HepG2 (cell line): Measurements from ENCODE around the gene SS18L1. TPM values are rescaled to one million over a fixed set of nuclear protein-coding genes. Genes with fewer than 3 reads are reported as not detected.

Experiments
- ATAC-seq: fragments of 200-7000 bp; cut with Tn5 transposase; 3 replicates; pipeline ENCODE4 v1.9.1; 2020; ENCODE audit warnings: mild to moderate bottlenecking, moderate library complexity
- BruUV-seq: library from RNA; stranded (reverse); fragments of 400-500 nt; replicated peaks from 2 replicates; lab custom pipeline; 2021; lab: Mats Ljungman, UMichigan
- CTCF ChIA-PET: fragments of 300-600 bp; formaldehyde crosslinking; extraction: SDS; loops from one replicate; lab custom pipeline; 2021; ENCODE audit warnings: low total read pairs, inconsistent platforms, low intra/inter-chr PET ratio; lab: Yijun Ruan, JAX
- POLR2A ChIA-PET: fragments of 350-600 bp; sonication (Branson Sonifier 250); formaldehyde crosslinking; loops from one replicate; lab custom pipeline; 2020; ENCODE audit warnings: antibody characterized with exemption, inconsistent platforms; lab: Yijun Ruan, JAX
- DNase-seq: peaks from one replicate; pipeline ENCODE4 v3.0.0-alpha.2; 2015; ENCODE audit warnings: low spot score
- FAIRE-seq: peaks from 3 replicates; lab custom pipeline; 2011; peaks lifted over from hg19 to GRCh38; lab: Jason Lieb, UNC
- H2AFZ ChIP-seq: one replicate; pipeline ENCODE4 v1.6.1; 2011; ENCODE audit warnings: low read length, inconsistent platforms
- H3K27ac ChIP-seq: fragments of 300-600 bp; 3 replicates; pipeline ENCODE4 v1.8.0; 2011; ENCODE audit warnings: mixed run types, mild to moderate bottlenecking, mixed read lengths, low read length, inconsistent platforms; ENCODE audit not compliant: insufficient read depth; ENCODE audit errors: extremely low read length
- H3K27me3 ChIP-seq, 2 experiments: fragments of 200-600 bp in 1 of 2; 2 replicates in 1 of 2; 3 replicates in 1 of 2; pipeline versions ENCODE4 v1.6.0 to v1.8.0; 2011; ENCODE audit warnings: low read length in 2 of 2, mild to moderate bottlenecking in 2 of 2, moderate library complexity in 2 of 2, inconsistent platforms in 1 of 2; ENCODE audit not compliant: insufficient read depth in 2 of 2, control insufficient read depth in 1 of 2
- H3K36me3 ChIP-seq, 2 experiments: fragments of 200-600 bp in 1 of 2; replicated peaks in 1 of 2; 2 replicates in 1 of 2; 3 replicates in 1 of 2; pipeline versions ENCODE4 v1.5.1 to v1.8.0; 2011; ENCODE audit warnings: low read length in 2 of 2, inconsistent platforms in 1 of 2; ENCODE audit not compliant: insufficient read depth in 2 of 2, control insufficient read depth in 1 of 2
- H3K4me1 ChIP-seq: 2 replicates; pipeline ENCODE4 v1.5.1; 2012; ENCODE audit warnings: low read length, inconsistent platforms; ENCODE audit not compliant: insufficient read depth
- H3K4me2 ChIP-seq: 2 replicates; pipeline ENCODE4 v1.6.0; 2011; ENCODE audit warnings: low read depth, low read length, inconsistent platforms
- H3K4me3 ChIP-seq, 3 experiments: fragments of 200-600 bp in 1 of 3; sonication (generic), shearing (Covaris generic) in 1 of 3; replicated peaks in 1 of 3; 2 replicates each; pipeline ENCODE4 v1.5.1; 2011 to 2016; ENCODE audit warnings: low read length in 3 of 3, inconsistent platforms in 2 of 3, low read depth in 2 of 3, mild to moderate bottlenecking in 2 of 3, control low read depth in 1 of 3, mixed read lengths in 1 of 3; ENCODE audit not compliant: insufficient read depth in 1 of 3
- H3K79me2 ChIP-seq: one replicate; pipeline ENCODE4 v1.6.1; 2011; ENCODE audit warnings: low read length, inconsistent platforms; ENCODE audit not compliant: insufficient read depth
- H3K9ac ChIP-seq: 2 replicates; pipeline ENCODE4 v1.6.0; 2011; ENCODE audit warnings: mild to moderate bottlenecking, low read depth, low read length, inconsistent platforms; ENCODE audit not compliant: insufficient read depth
- H3K9me3 ChIP-seq: 2 replicates; pipeline ENCODE4 v1.5.1; 2012; ENCODE audit warnings: mild to moderate bottlenecking, low read length
- H4K20me1 ChIP-seq: 2 replicates; pipeline ENCODE4 v1.6.0; 2011; ENCODE audit warnings: inconsistent platforms, mild to moderate bottlenecking, low read length, moderate library complexity; ENCODE audit not compliant: insufficient read depth
- AGO2 ChIP-seq: fragments of 200-400 bp; formaldehyde crosslinking; optimal IDR thresholded peaks from 2 replicates; pipeline ENCODE3; 2017; ENCODE audit warnings: mild to moderate bottlenecking, low read depth, low read length, moderate library complexity
- DNMT1 ChIP-seq: sonication (generic); formaldehyde crosslinking; IDR thresholded peaks from 2 replicates; pipeline ENCODE4 v1.5.1; 2020; ENCODE audit warnings: mild to moderate bottlenecking, missing genetic modification reagents
- DR1 ChIP-seq: sonication (generic); formaldehyde crosslinking; IDR thresholded peaks from 2 replicates; pipeline ENCODE4 v1.8.0; 2021; ENCODE audit warnings: mild to moderate bottlenecking, missing genetic modification reagents, inconsistent platforms
- HIVEP1 ChIP-seq: sonication (generic); formaldehyde crosslinking; IDR thresholded peaks from 2 replicates; pipeline ENCODE4 v1.4.0; 2020; ENCODE audit warnings: mild to moderate bottlenecking, missing genetic modification reagents
- HNRNPLL ChIP-seq: fragments of 200-400 bp; formaldehyde crosslinking; IDR thresholded peaks from 2 replicates; pipeline ENCODE4 v1.6.1; 2017; ENCODE audit warnings: mild to moderate bottlenecking, low read depth, low read length; ENCODE audit not compliant: poor library complexity, severe bottlenecking
- KDM5B ChIP-seq: sonication (generic); formaldehyde crosslinking; IDR thresholded peaks from 2 replicates; pipeline ENCODE4 v1.4.0; 2020; ENCODE audit warnings: missing genetic modification reagents, mild to moderate bottlenecking, borderline replicate concordance
- LCORL ChIP-seq, 2 experiments: fragments of 450-650 bp in 1 of 2; sonication (generic) in 1 of 2; formaldehyde crosslinking in 1 of 2; IDR thresholded peaks; 2 replicates each; pipeline versions ENCODE4 v1.5.0 to v1.6.1; 2017 to 2020; ENCODE audit warnings: antibody characterized with exemption in 1 of 2, missing genetic modification reagents in 1 of 2
- NR0B2 ChIP-seq: sonication (generic); formaldehyde crosslinking; IDR thresholded peaks from 2 replicates; pipeline ENCODE4 v1.4.0; 2020; ENCODE audit warnings: mild to moderate bottlenecking, missing genetic modification reagents
- RBM22 ChIP-seq: fragments of 200-400 bp; formaldehyde crosslinking; optimal IDR thresholded peaks from 2 replicates; pipeline ENCODE3; 2017; ENCODE audit warnings: mild to moderate bottlenecking, low read length, moderate library complexity
- SRSF9 ChIP-seq: fragments of 200-400 bp; formaldehyde crosslinking; IDR thresholded peaks from 2 replicates; pipeline ENCODE4 v1.6.1; 2018; ENCODE audit warnings: borderline replicate concordance, mild to moderate bottlenecking, low read depth, low read length; ENCODE audit not compliant: insufficient read depth, poor library complexity, severe bottlenecking
- ZBTB38 ChIP-seq: sonication (generic); formaldehyde crosslinking; IDR thresholded peaks from 2 replicates; pipeline ENCODE4 v1.5.1; 2020; ENCODE audit warnings: mild to moderate bottlenecking, missing genetic modification reagents
- ZFP1 ChIP-seq: IDR thresholded peaks from 2 replicates; pipeline ENCODE4 v1.6.1; 2016
- ZFP36L2 ChIP-seq: sonication (generic); formaldehyde crosslinking; IDR thresholded peaks from 2 replicates; pipeline ENCODE4 v1.4.0; 2020; ENCODE audit warnings: missing genetic modification reagents
- ZNF136 ChIP-seq: sonication (generic); formaldehyde crosslinking; IDR thresholded peaks from 2 replicates; pipeline ENCODE4 v1.8.1; 2022; ENCODE audit warnings: low read depth, mild to moderate bottlenecking, moderate library complexity, missing genetic modification reagents
- ZNF275 ChIP-seq: sonication (generic); formaldehyde crosslinking; IDR thresholded peaks from 2 replicates; pipeline ENCODE4 v1.8.0; 2022; ENCODE audit warnings: missing genetic modification reagents, mild to moderate bottlenecking, inconsistent platforms, borderline replicate concordance
- ZNF280B ChIP-seq: sonication (generic); formaldehyde crosslinking; IDR thresholded peaks from 2 replicates; pipeline ENCODE4 v1.5.0; 2020; ENCODE audit warnings: missing genetic modification reagents, mild to moderate bottlenecking, borderline replicate concordance
- ZNF501 ChIP-seq: sonication (generic); formaldehyde crosslinking; IDR thresholded peaks from 2 replicates; pipeline ENCODE4 v1.5.1; 2020; ENCODE audit warnings: mild to moderate bottlenecking, moderate library complexity, missing genetic modification reagents
- ZNF615 ChIP-seq: sonication (generic); formaldehyde crosslinking; IDR thresholded peaks from 2 replicates; pipeline ENCODE4 v1.5.0; 2020; ENCODE audit warnings: mild to moderate bottlenecking, missing genetic modification reagents, borderline replicate concordance
- ZSCAN21 ChIP-seq: sonication (generic); formaldehyde crosslinking; IDR thresholded peaks from 2 replicates; pipeline ENCODE4 v1.8.0; 2022; ENCODE audit warnings: mild to moderate bottlenecking, missing genetic modification reagents, moderate library complexity, borderline replicate concordance
- WGBS: methylation state at CpG from one replicate; pipeline ENCODE4 v1.1.6; 2017; ENCODE audit warnings: low lambda C conversion rate; 5-methylcytosine and 5-hydroxymethylcytosine counted together
- in situ Hi-C: cut with HindIII; loops from 2 replicates; pipeline ENCODE4 v1.10.0; 2017; ENCODE audit warnings: low pct_unique_long_range_greater_than_20kb; ENCODE audit not compliant: extremely low pct_ligation_motif_present
- intact Hi-C: fragments of 100-400 bp; cut with micrococcal nuclease; formaldehyde crosslinking; loops from one replicate; pipeline ENCODE4 v1.10.0; 2022; ENCODE audit not compliant: unreplicated experiment
- polyA plus RNA-seq, 8 experiments: library from polyadenylated mRNA; depleted of rRNA in 3 of 8; stranded (reverse) in 7 of 8; unstranded in 1 of 8; fragments of >200 nt; fragmentation: Illumina TruSeq in 4 of 8; extraction: Trizol in 4 of 8; gene quantifications; 2 replicates each; pipeline versions ENCODE4 v1.2.1 to v1.2.3, GENCODE V29; 2011 to 2016; ENCODE audit warnings: low read depth in 4 of 8, missing spikeins in 1 of 8, mixed read lengths in 1 of 8; ENCODE audit not compliant: insufficient read depth in 1 of 8
- total RNA-seq, 5 experiments: library from RNA; depleted of rRNA; stranded (reverse); fragments of >200 nt; fragmentation: Illumina TruSeq; extraction: Trizol; gene quantifications; 2 replicates each; pipeline ENCODE4 v1.2.3, GENCODE V29; 2016; ENCODE audit warnings: low read depth in 1 of 5

The SS18L1 gene
- total and polyA plus RNA-seq, 2 of the 13 experiments (the other 11 are each of a cell fraction or from before 2014, with no cell fraction given), result 17.8 to 27.6 TPM

GRCh38 chr20:62201173-62202082 is 57.9 kb downstream of the SS18L1 start:
- no peaks in the 10 kb centered on the region for H3K9me3 ChIP-seq
- no TSS peak for BruUV-seq
- H4K20me1 ChIP-seq, result no peaks in the 10 kb centered on the region
- no peak overlapping the region for H3K27ac ChIP-seq
- CTCF ChIA-PET, result no interaction called here
- H3K9ac ChIP-seq, result no peak overlapping the region
- no peak for DNase-seq
- H3K27me3 ChIP-seq, result no peaks in the 10 kb centered on the region
- TF ChIP-seq DNMT1 (CRISPR knock-in tag) (no peak), ZNF275 (no peak), ZSCAN21 (CRISPR knock-in tag) (no peak), HNRNPLL (no peak), ZNF280B (CRISPR knock-in tag) (no peak), ZNF501 (CRISPR knock-in tag) (no peak), ZNF136 (CRISPR knock-in tag) (no peak), DR1 (CRISPR knock-in tag) (0 out of 2 replicates have a peak, but pooled peaks have one; percentile 25), LCORL (IDR thresholded peaks at IDR 0.05) (no peak), LCORL (CRISPR knock-in tag; IDR thresholded peaks at IDR 0.05) (no peak), ZBTB38 (0 out of 2 replicates have a peak, but pooled peaks have one; percentile 23), ZFP1 (CRISPR knock-in tag) (no peak), ZFP36L2 (CRISPR knock-in tag) (no peak), ZNF615 (CRISPR knock-in tag) (no peak), KDM5B (0 out of 2 replicates have a peak, but pooled peaks have one; percentile 28), SRSF9 (no peak), NR0B2 (CRISPR knock-in tag) (0 out of 2 replicates have a peak, but pooled peaks have one; percentile 38), HIVEP1 (CRISPR knock-in tag) (0 out of 2 replicates have a peak, but pooled peaks have one; percentile 15), RBM22 (peak; percentile 18), AGO2 (peak; percentile 66)
- peaks cover 30 to 49% of the 10 kb centered on the region in 2 experiments for H3K36me3 ChIP-seq
- H2AFZ ChIP-seq, result no peak overlapping the region
- intact Hi-C loops, result no loop called here
- H3K4me3 ChIP-seq, result no peak overlapping the region
- H3K79me2 ChIP-seq, result no peaks in the 10 kb centered on the region
- ATAC-seq, result no peak
- H3K4me2 ChIP-seq, result no peak overlapping the region
- POLR2A ChIA-PET, result interaction anchor here (1.5 kb wide), 1 partner anchor 14 kb away, joined by 4 read pairs; no protein-coding TSS in a partner anchor
- in situ Hi-C loops, result no loop called here
- WGBS, result 96% methylated on average over 29 of the region's 38 CpGs
- no peak for FAIRE-seq
- no peaks in the 10 kb centered on the region for H3K4me1 ChIP-seq
